GM12878 (cell line): ENCODE data around the gene CAP2. TPM values are rescaled to one million over a fixed set of nuclear protein-coding genes. Genes with fewer than 3 reads are reported as not detected.

Source experiments
- ATAC-seq: fragments of 200-7000 bp; cut with Tn5 transposase; 3 replicates; pipeline ENCODE4 v1.9.1; 2020; ENCODE audit warnings: mild to moderate bottlenecking, moderate library complexity
- BruUV-seq: library from RNA; stranded (reverse); fragments of 400-500 nt; replicated peaks from 2 replicates; lab custom pipeline; 2021; lab: Mats Ljungman, UMichigan
- CTCF ChIA-PET: fragments of 300-600 bp; sonication (Branson Sonifier 250); formaldehyde crosslinking; extraction: SDS; loops from one replicate; lab custom pipeline; 2021; ENCODE audit warnings: inconsistent platforms; lab: Yijun Ruan, JAX
- POLR2A ChIA-PET: fragments of 350-600 bp; formaldehyde crosslinking; extraction: SDS; loops from one replicate; lab custom pipeline; 2021; ENCODE audit warnings: inconsistent platforms; lab: Charles Lee
- RAD21 ChIA-PET: fragments of 300-600 bp; sonication (Branson Sonifier 250); formaldehyde crosslinking; loops from one replicate; lab custom pipeline; 2023; ENCODE audit warnings: antibody characterized with exemption; ENCODE audit not compliant: unreplicated experiment; lab: Charles Lee
- SMC1A ChIA-PET: fragments of 300-600 bp; sonication (Branson Sonifier 250); formaldehyde crosslinking; loops from one replicate; lab custom pipeline; 2023; ENCODE audit not compliant: unreplicated experiment, uncharacterized antibody; lab: Charles Lee
- DNase-seq: peaks from one replicate; pipeline ENCODE4 v3.0.0-alpha.2; 2011; ENCODE audit warnings: low read depth, low spot score
- FAIRE-seq: peaks from 3 replicates; lab custom pipeline; 2011; peaks lifted over from hg19 to GRCh38; lab: Jason Lieb, UNC
- H2AFZ ChIP-seq: 2 replicates; pipeline ENCODE4 v1.6.0; 2011; ENCODE audit warnings: low read depth, low read length, control low read depth; ENCODE audit not compliant: control insufficient read depth
- H3K27ac ChIP-seq: 2 replicates; pipeline ENCODE4 v1.5.1; 2011; ENCODE audit warnings: control low read depth; ENCODE audit not compliant: control insufficient read depth, insufficient read depth
- H3K27me3 ChIP-seq, 2 experiments: replicated peaks in 1 of 2; 2 replicates each; pipeline versions ENCODE4 v1.6.0 to v1.6.1; 2011; ENCODE audit warnings: low read length in 1 of 2; ENCODE audit not compliant: control insufficient read depth in 2 of 2, insufficient read depth in 2 of 2
- H3K36me3 ChIP-seq, 2 experiments: 2 replicates each; pipeline ENCODE4 v1.5.1; 2011; ENCODE audit warnings: low read length in 1 of 2; ENCODE audit not compliant: control insufficient read depth in 2 of 2, insufficient read depth in 2 of 2
- H3K4me1 ChIP-seq: 2 replicates; pipeline ENCODE4 v1.6.1; 2011; ENCODE audit warnings: mild to moderate bottlenecking, low read length, moderate library complexity, mixed read lengths; ENCODE audit not compliant: control insufficient read depth, insufficient read depth
- H3K4me2 ChIP-seq: 2 replicates; pipeline ENCODE4 v1.6.0; 2011; ENCODE audit warnings: control low read depth; ENCODE audit not compliant: control insufficient read depth, insufficient read depth
- H3K4me3 ChIP-seq: fragments of 200-600 bp; sonication (generic); 2 replicates; pipeline ENCODE4 v1.5.1; 2016
- H3K79me2 ChIP-seq: 2 replicates; pipeline ENCODE4 v1.6.0; 2011; ENCODE audit warnings: low read length; ENCODE audit not compliant: control insufficient read depth, insufficient read depth
- H3K9ac ChIP-seq: 2 replicates; pipeline ENCODE4 v1.8.0; 2011; ENCODE audit warnings: low read length, control low read depth, mixed read lengths; ENCODE audit not compliant: control insufficient read depth, insufficient read depth
- H3K9me3 ChIP-seq: replicated peaks from 3 replicates; pipeline ENCODE4 v1.5.1; 2011; ENCODE audit warnings: mild to moderate bottlenecking, low read length; ENCODE audit not compliant: control insufficient read depth, insufficient read depth
- H4K20me1 ChIP-seq: 2 replicates; pipeline ENCODE4 v1.6.0; 2011; ENCODE audit not compliant: control insufficient read depth, insufficient read depth
- CHD4 ChIP-seq: fragments of 200-600 bp; sonication (generic); IDR thresholded peaks from 2 replicates; pipeline ENCODE4 v1.6.1; 2016; ENCODE audit warnings: mild to moderate bottlenecking
- E4F1 ChIP-seq: fragments of 450-650 bp; IDR thresholded peaks from 2 replicates; pipeline ENCODE4 v1.6.1; 2018; ENCODE audit warnings: borderline replicate concordance, mild to moderate bottlenecking; ENCODE audit not compliant: partially characterized antibody
- EED ChIP-seq: sonication (generic); IDR thresholded peaks from 2 replicates; pipeline ENCODE4 v1.6.1; 2016; ENCODE audit warnings: antibody characterized with exemption, low read depth
- SRF ChIP-seq, 2 experiments: IDR thresholded peaks; 2 replicates each; pipeline ENCODE4 v1.6.1; 2011; ENCODE audit warnings: low read depth in 2 of 2, low read length in 2 of 2, mild to moderate bottlenecking in 1 of 2, moderate library complexity in 1 of 2
- YY1 ChIP-seq: IDR thresholded peaks from 2 replicates; pipeline ENCODE4 v1.6.1; 2011; ENCODE audit warnings: low read depth, mild to moderate bottlenecking, low read length
- WGBS: methylation state at CpG from one replicate; pipeline ENCODE4 v1.1.6; 2016; ENCODE audit warnings: low lambda C conversion rate; ENCODE audit not compliant: insufficient replicate concordance, insufficient coverage; ENCODE audit errors: missing lambda C conversion rate; 5-methylcytosine and 5-hydroxymethylcytosine counted together
- in situ Hi-C: fragments of 300-500 bp; cut with MboI; formaldehyde crosslinking; loops from 9 replicates; pipeline ENCODE4 v1.14.3; 2018; ENCODE audit warnings: mixed read lengths
- intact Hi-C: fragments of 100-400 bp; cut with micrococcal nuclease; formaldehyde crosslinking; loops from one replicate; pipeline ENCODE4 v1.14.2; 2022; ENCODE audit not compliant: unreplicated experiment
- polyA plus RNA-seq, 11 experiments: library from polyadenylated mRNA; depleted of rRNA in 4 of 11; unstranded in 6 of 11; stranded (reverse) in 5 of 11; fragments of >200 nt; fragmentation: Nextera tagmentation in 4 of 11; fragmentation: Illumina TruSeq in 1 of 11; extraction: Ambion mirVana in 4 of 11; extraction: Trizol in 1 of 11; gene quantifications; 1 replicate in 1 of 11; 2 replicates in 10 of 11; pipeline versions ENCODE4 v1.2.1 to v1.2.3, GENCODE V29; 2011 to 2016; ENCODE audit warnings: inconsistent platforms in 2 of 11, missing spikeins in 2 of 11, low read depth in 1 of 11
- total RNA-seq, 4 experiments: library from RNA; depleted of rRNA in 3 of 4; stranded (reverse); fragments of >200 nt in 3 of 4; fragmentation: Illumina TruSeq in 1 of 4; extraction: Trizol in 1 of 4; gene quantifications; 2 replicates each; pipeline versions ENCODE4 v1.2.1 to v1.2.3, GENCODE V29; 2013 to 2021
- TF ChIP-seq, protein P1 (sequence below): fragments of 450-650 bp; IDR thresholded peaks from 2 replicates; pipeline ENCODE4 v1.6.1; 2018; ENCODE audit warnings: mild to moderate bottlenecking, low read depth, moderate library complexity; ENCODE audit not compliant: partially characterized antibody

The CAP2 gene
- total and polyA plus RNA-seq, 10 of the 15 experiments (the other 5 are each of a cell fraction or from before 2014, with no cell fraction given): 0.10 to 2.0 (median 0.15) TPM; not detected in 7

GRCh38 chr6:17562636-17563035, 169.2 kb downstream of the CAP2 start:
- no peak for FAIRE-seq
- no peak overlapping the region for H3K9ac ChIP-seq
- BruUV-seq: no TSS peak

More at GRCh38 chr6:17562636-17563035, 169.2 kb downstream of the CAP2 start:
- Histone ChIP-seq H2AFZ (no peak overlapping the region), H3K4me2 (no peak overlapping the region), H3K4me3 (no peak overlapping the region)
- RAD21 ChIA-PET: no interaction called here
- TF ChIP-seq YY1: no peak
- no peak for TF ChIP-seq SRF (IDR thresholded peaks at IDR 0.05; ENCODE audit: low read depth in 2 of 2, low read length in 2 of 2)
- TF ChIP-seq, protein P1, sequence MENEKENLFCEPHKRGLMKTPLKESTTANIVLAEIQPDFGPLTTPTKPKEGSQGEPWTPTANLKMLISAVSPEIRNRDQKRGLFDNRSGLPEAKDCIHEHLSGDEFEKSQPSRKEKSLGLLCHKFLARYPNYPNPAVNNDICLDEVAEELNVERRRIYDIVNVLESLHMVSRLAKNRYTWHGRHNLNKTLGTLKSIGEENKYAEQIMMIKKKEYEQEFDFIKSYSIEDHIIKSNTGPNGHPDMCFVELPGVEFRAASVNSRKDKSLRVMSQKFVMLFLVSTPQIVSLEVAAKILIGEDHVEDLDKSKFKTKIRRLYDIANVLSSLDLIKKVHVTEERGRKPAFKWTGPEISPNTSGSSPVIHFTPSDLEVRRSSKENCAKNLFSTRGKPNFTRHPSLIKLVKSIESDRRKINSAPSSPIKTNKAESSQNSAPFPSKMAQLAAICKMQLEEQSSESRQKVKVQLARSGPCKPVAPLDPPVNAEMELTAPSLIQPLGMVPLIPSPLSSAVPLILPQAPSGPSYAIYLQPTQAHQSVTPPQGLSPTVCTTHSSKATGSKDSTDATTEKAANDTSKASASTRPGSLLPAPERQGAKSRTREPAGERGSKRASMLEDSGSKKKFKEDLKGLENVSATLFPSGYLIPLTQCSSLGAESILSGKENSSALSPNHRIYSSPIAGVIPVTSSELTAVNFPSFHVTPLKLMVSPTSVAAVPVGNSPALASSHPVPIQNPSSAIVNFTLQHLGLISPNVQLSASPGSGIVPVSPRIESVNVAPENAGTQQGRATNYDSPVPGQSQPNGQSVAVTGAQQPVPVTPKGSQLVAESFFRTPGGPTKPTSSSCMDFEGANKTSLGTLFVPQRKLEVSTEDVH: no peak
- no peak for TF ChIP-seq E4F1
- TF ChIP-seq EED: no peak
- TF ChIP-seq CHD4: no peak
- TF ChIP-seq, all 136 proteins: peak for 0
- 33% methylated on average over 3 of the region's 3 CpGs for WGBS
- no peaks in the 10 kb centered on the region for H4K20me1 ChIP-seq
- no peaks in the 10 kb centered on the region for H3K36me3 ChIP-seq
- ATAC-seq (no peak), DNase-seq (no peak)
- in situ Hi-C loops: no loop called here
- H3K27ac ChIP-seq: no peak overlapping the region
- SMC1A ChIA-PET: no interaction called here
- no peaks in the 10 kb centered on the region; the same call in 2 of the 3 replicates for H3K9me3 ChIP-seq
- CTCF ChIA-PET: no interaction called here
- H3K27me3 ChIP-seq: no peaks in the 10 kb centered on the region
- intact Hi-C loops: no loop called here
- H3K79me2 ChIP-seq: no peaks in the 10 kb centered on the region
- POLR2A ChIA-PET: no interaction called here
- no peaks in the 10 kb centered on the region for H3K4me1 ChIP-seq
